CD14-positive monocyte (primary cell): ENCODE results near the gene TSPAN32. TPM values are rescaled to one million over a fixed set of nuclear protein-coding genes. Genes with fewer than 3 reads are reported as not detected.

Experiments used
- DNase-seq, 3 donors: peaks; one replicate each; pipeline ENCODE4 v3.0.0-alpha.2; 2011 to 2022
- H2AFZ ChIP-seq: 2 replicates; pipeline ENCODE4 v1.6.0; 2012; ENCODE audit warnings: mild to moderate bottlenecking, low read depth, low read length, inconsistent platforms; ENCODE audit not compliant: insufficient read depth, poor library complexity, severe bottlenecking
- H3K27ac ChIP-seq, 2 donors: 1 replicate in 1 of 2; 2 replicates in 1 of 2; pipeline ENCODE4 v1.5.1; 2012 to 2013; ENCODE audit warnings: low read length in 2 of 2, control low read depth in 1 of 2, inconsistent platforms in 1 of 2, low read depth in 1 of 2, mild to moderate bottlenecking in 1 of 2
- H3K27me3 ChIP-seq, 2 donors: one replicate each; pipeline versions ENCODE4 v1.6.0 to v1.6.1; 2011 to 2013; ENCODE audit warnings: low read length in 2 of 2; ENCODE audit not compliant: control insufficient read depth in 2 of 2, insufficient read depth in 2 of 2
- H3K36me3 ChIP-seq, 2 donors: replicated peaks in 1 of 2; 1 replicate in 1 of 2; 2 replicates in 1 of 2; pipeline versions ENCODE4 v1.5.1 to v1.6.1; 2012 to 2013; ENCODE audit warnings: low read length in 2 of 2, control low read depth in 1 of 2, inconsistent platforms in 1 of 2, mild to moderate bottlenecking in 1 of 2; ENCODE audit not compliant: insufficient read depth in 2 of 2, control insufficient read depth in 1 of 2
- H3K4me1 ChIP-seq, 2 donors: 1 replicate in 1 of 2; 2 replicates in 1 of 2; pipeline versions ENCODE4 v1.5.1 to v1.6.1; 2012 to 2013; ENCODE audit warnings: low read length in 2 of 2, control low read depth in 1 of 2, inconsistent platforms in 1 of 2, mild to moderate bottlenecking in 1 of 2, moderate library complexity in 1 of 2; ENCODE audit not compliant: insufficient read depth in 2 of 2, control insufficient read depth in 1 of 2
- H3K4me2 ChIP-seq: replicated peaks from 2 replicates; pipeline ENCODE3; 2012; ENCODE audit warnings: low read length, moderate library complexity, mild to moderate bottlenecking; ENCODE audit not compliant: poor library complexity, severe bottlenecking; ENCODE audit errors: extremely low read depth
- H3K4me3 ChIP-seq, 3 experiments: fragments of 200-600 bp in 1 of 3; sonication (generic) in 1 of 3; replicated peaks in 1 of 3; 1 replicate in 2 of 3; 2 replicates in 1 of 3; pipeline ENCODE4 v1.5.1; 2011 to 2013; ENCODE audit warnings: low read length in 3 of 3, mild to moderate bottlenecking in 3 of 3, control low read depth in 2 of 3, low read depth in 2 of 3, inconsistent platforms in 1 of 3, moderate library complexity in 1 of 3
- H3K79me2 ChIP-seq: 2 replicates; pipeline ENCODE4 v1.6.0; 2012; ENCODE audit warnings: mild to moderate bottlenecking, control low read depth, inconsistent platforms, low read length, moderate library complexity; ENCODE audit not compliant: insufficient read depth
- H3K9ac ChIP-seq: 2 replicates; pipeline ENCODE4 v1.6.0; 2017; ENCODE audit warnings: low read length, mild to moderate bottlenecking; ENCODE audit not compliant: insufficient read depth, poor library complexity, severe bottlenecking
- H3K9me3 ChIP-seq, 2 donors: replicated peaks in 1 of 2; 1 replicate in 1 of 2; 2 replicates in 1 of 2; pipeline versions ENCODE4 v1.5.1 to v1.6.1; 2012 to 2013; ENCODE audit warnings: low read length in 2 of 2, control low read depth in 1 of 2; ENCODE audit not compliant: control insufficient read depth in 1 of 2, insufficient read depth in 1 of 2
- H4K20me1 ChIP-seq: 2 replicates; pipeline ENCODE4 v1.6.0; 2012; ENCODE audit warnings: mild to moderate bottlenecking, low read length, control low read depth, moderate library complexity; ENCODE audit not compliant: insufficient read depth
- H3K27ac Mint-ChIP-seq, 7 donors: one replicate each; pipeline ENCODE4 v1.8.0; 2020; ENCODE audit warnings: mild to moderate bottlenecking in 7 of 7, mixed read lengths in 7 of 7, moderate library complexity in 6 of 7, inconsistent platforms in 2 of 7
- H3K27me3 Mint-ChIP-seq, 3 donors: one replicate each; pipeline ENCODE4 v1.8.0; 2021 to 2022; ENCODE audit warnings: low read depth in 3 of 3, mild to moderate bottlenecking in 3 of 3, mixed read lengths in 3 of 3, moderate library complexity in 3 of 3, inconsistent platforms in 1 of 3
- H3K36me3 Mint-ChIP-seq, 2 donors: one replicate each; pipeline ENCODE4 v1.8.0; 2020; ENCODE audit warnings: mixed read lengths in 2 of 2, inconsistent platforms in 1 of 2, mild to moderate bottlenecking in 1 of 2
- H3K4me1 Mint-ChIP-seq: one replicate; pipeline ENCODE4 v1.8.0; 2020; ENCODE audit warnings: mild to moderate bottlenecking, mixed read lengths
- H3K4me3 Mint-ChIP-seq, 2 donors: one replicate each; pipeline ENCODE4 v1.8.0; 2020; ENCODE audit warnings: mild to moderate bottlenecking in 2 of 2, mixed read lengths in 2 of 2, moderate library complexity in 1 of 2
- H3K9me3 Mint-ChIP-seq, 7 donors: one replicate each; pipeline ENCODE4 v1.8.0; 2020 to 2022; ENCODE audit warnings: mixed read lengths in 7 of 7, mild to moderate bottlenecking in 6 of 7, moderate library complexity in 6 of 7, inconsistent platforms in 2 of 7
- CTCF ChIP-seq: fragments of 200-600 bp; IDR thresholded peaks from one replicate; pipeline ENCODE4 v1.8.0; 2022; ENCODE audit warnings: antibody characterized with exemption, mild to moderate bottlenecking
- WGBS: methylation state at CpG from one replicate; pipeline ENCODE4 v1.1.5; 2013; ENCODE audit warnings: missing lambda C conversion rate; ENCODE audit not compliant: insufficient coverage; 5-methylcytosine and 5-hydroxymethylcytosine counted together
- intact Hi-C, 2 donors: fragments of 100-400 bp; cut with micrococcal nuclease; formaldehyde crosslinking; loops; one replicate each; pipeline versions ENCODE4 v1.15.0 to v1.15.1; 2023
- polyA plus RNA-seq, 3 donors: library from polyadenylated mRNA; depleted of rRNA in 1 of 3; unstranded in 2 of 3; stranded (reverse) in 1 of 3; fragments of 300-500 nt in 2 of 3; fragments of >200 nt in 1 of 3; fragmentation: Illumina TruSeq in 2 of 3; gene quantifications; 1 replicate in 2 of 3; 2 replicates in 1 of 3; pipeline ENCODE4 v1.2.3, GENCODE V29; 2012 to 2021

Gene TSPAN32
- polyA plus RNA-seq, 3 donors: 34.8 to 136 (median 82.5) TPM

- Mint-ChIP-seq H3K4me1 (peaks cover 34% of the 10 kb centered on the region), H3K4me3 (no peak overlapping the region), H3K27ac (peak overlapping the region in 3 of 7 donors; percentile 6 to 45 (median 41)), H3K27me3 (peaks cover 0 to 10% (median 2%) of the 10 kb centered on the region in 3 donors), H3K36me3 (peaks cover 3 to 6% of the 10 kb centered on the region in 2 donors), H3K9me3 (no peaks in the 10 kb centered on the region)
- Histone ChIP-seq H4K20me1 (no peaks in the 10 kb centered on the region), H3K27ac (peak overlapping the region in 1 of 2 donors; percentile 84), H3K4me3 (no peak overlapping the region), H3K36me3 (no peaks in the 10 kb centered on the region), H2AFZ (no peak overlapping the region), H3K4me1 (peaks cover 38 to 51% of the 10 kb centered on the region in 2 donors), H3K79me2 (no peaks in the 10 kb centered on the region), H3K9ac (no peak overlapping the region), H3K4me2 (no peak overlapping the region), H3K9me3 (no peaks in the 10 kb centered on the region), H3K27me3 (no peaks in the 10 kb centered on the region)
- 96% methylated on average over 18 of the region's 22 CpGs for WGBS
- no peak for TF ChIP-seq CTCF
- DNase-seq: no peak
- intact Hi-C loops: loop anchor here (5.0 kb wide), 2 partner anchors 38 to 138 kb away; partner anchors contain the start of genes TSSC4 (in 2 of the 2), C11orf21 (in 1 of the 2) and TSPAN32 (in 1 of the 2)
These were observed 37.3 kb upstream of the TSPAN32 start for GRCh38 chr11:2264366-2265053.

GRCh38 chr11:2265396-2265795 is 36.4 kb upstream of the TSPAN32 start:
- H3K27me3 ChIP-seq: no peaks in the 10 kb centered on the region
- Mint-ChIP-seq H3K36me3 (peaks cover 3 to 6% of the 10 kb centered on the region in 2 donors), H3K27ac (peak overlapping the region; percentile 90 to 97 (median 95)), H3K9me3 (peaks cover 0 to under 1% (median under 1%) of the 10 kb centered on the region in 7 donors), H3K4me1 (peaks cover 35% of the 10 kb centered on the region), H3K27me3 (peaks cover 0 to 8% (median 2%) of the 10 kb centered on the region in 3 donors), H3K4me3 (peak overlapping the region; percentile 74 to 83)
- DNase-seq: peak; percentile 88 to 92 (median 88)
- H3K36me3 ChIP-seq: no peaks in the 10 kb centered on the region
- no peaks in the 10 kb centered on the region for H3K79me2 ChIP-seq
- no peaks in the 10 kb centered on the region for H4K20me1 ChIP-seq
- peak overlapping the region; percentile 72 for H3K4me2 ChIP-seq
- TF ChIP-seq CTCF: no peak
- H3K4me1 ChIP-seq: peaks cover 41 to 60% of the 10 kb centered on the region in 2 donors
- H2AFZ ChIP-seq: peak overlapping the region; percentile 35
- no peaks in the 10 kb centered on the region for H3K9me3 ChIP-seq
- H3K4me3 ChIP-seq: peak overlapping the region; percentile 15 to 61 (median 17)
- intact Hi-C loops: loop anchor here (5.0 kb wide), 2 partner anchors 37 to 137 kb away; partner anchors contain the start of genes TSSC4 (in 2 of the 2), C11orf21 (in 1 of the 2) and TSPAN32 (in 1 of the 2)
- H3K27ac ChIP-seq: peak overlapping the region; percentile 75 to 84
- 0% methylated on average over 2 of the region's 2 CpGs for WGBS
- H3K9ac ChIP-seq: peak overlapping the region; percentile 45
